ENCODE measurements around the gene NLRP2B.

NLRP2B gene

DNA sequence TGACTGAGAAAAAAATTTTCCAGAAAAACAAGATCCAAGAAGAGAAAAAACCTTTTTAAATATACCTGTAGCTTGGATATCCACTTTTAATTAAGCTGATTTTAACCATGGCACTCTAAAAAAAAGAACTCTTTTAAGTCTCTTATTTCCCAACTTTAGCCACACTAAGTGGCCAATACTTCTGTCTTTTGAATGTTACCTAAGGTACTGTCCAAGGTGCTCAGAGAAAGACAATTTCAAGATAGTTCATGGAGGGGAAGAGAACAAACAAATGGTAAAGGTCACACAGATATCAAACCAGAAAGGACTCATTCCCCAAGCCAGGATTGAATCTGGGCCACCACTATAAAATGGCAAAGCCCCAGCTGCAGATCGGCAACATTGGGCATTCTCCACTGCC, 10.1 kb downstream of the NLRP2B start:
- TF ChIP-seq, protein P1, sequence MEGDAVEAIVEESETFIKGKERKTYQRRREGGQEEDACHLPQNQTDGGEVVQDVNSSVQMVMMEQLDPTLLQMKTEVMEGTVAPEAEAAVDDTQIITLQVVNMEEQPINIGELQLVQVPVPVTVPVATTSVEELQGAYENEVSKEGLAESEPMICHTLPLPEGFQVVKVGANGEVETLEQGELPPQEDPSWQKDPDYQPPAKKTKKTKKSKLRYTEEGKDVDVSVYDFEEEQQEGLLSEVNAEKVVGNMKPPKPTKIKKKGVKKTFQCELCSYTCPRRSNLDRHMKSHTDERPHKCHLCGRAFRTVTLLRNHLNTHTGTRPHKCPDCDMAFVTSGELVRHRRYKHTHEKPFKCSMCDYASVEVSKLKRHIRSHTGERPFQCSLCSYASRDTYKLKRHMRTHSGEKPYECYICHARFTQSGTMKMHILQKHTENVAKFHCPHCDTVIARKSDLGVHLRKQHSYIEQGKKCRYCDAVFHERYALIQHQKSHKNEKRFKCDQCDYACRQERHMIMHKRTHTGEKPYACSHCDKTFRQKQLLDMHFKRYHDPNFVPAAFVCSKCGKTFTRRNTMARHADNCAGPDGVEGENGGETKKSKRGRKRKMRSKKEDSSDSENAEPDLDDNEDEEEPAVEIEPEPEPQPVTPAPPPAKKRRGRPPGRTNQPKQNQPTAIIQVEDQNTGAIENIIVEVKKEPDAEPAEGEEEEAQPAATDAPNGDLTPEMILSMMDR (IDR thresholded peaks at IDR 0.05; ENCODE audit: low read length, missing control alignments): no peak
- no peak for DNase-seq (ENCODE audit: low read depth)
- H3K4me3 ChIP-seq (replicated peaks; ENCODE audit: low read depth, low read length): no peak overlapping the region

DNA sequence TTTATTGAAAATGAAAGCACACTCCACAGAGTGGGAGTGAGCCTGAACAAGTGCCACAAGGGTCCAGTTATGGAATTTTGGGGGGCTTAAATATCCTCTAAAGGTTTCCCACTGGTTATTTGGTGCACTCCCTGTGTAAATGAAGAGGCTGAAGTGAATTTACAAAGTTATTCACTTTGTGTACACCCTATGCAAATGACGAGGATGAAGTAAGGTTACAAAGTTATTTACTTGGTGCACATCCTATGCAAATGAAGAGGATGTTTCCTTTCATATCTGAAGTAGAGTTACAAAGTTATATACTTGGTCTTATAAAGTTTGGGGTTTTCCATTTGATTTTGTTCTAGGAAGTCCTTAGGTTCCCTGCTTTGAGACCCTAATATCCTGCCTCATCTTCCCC, 13.1 kb downstream of the NLRP2B start:
- DNase-seq (ENCODE audit: low read depth): no peak
- H3K4me3 ChIP-seq (replicated peaks; ENCODE audit: low read depth, low read length): no peak overlapping the region
- TF ChIP-seq, protein P1 (IDR thresholded peaks at IDR 0.05; ENCODE audit: low read length, missing control alignments): no peak

DNA sequence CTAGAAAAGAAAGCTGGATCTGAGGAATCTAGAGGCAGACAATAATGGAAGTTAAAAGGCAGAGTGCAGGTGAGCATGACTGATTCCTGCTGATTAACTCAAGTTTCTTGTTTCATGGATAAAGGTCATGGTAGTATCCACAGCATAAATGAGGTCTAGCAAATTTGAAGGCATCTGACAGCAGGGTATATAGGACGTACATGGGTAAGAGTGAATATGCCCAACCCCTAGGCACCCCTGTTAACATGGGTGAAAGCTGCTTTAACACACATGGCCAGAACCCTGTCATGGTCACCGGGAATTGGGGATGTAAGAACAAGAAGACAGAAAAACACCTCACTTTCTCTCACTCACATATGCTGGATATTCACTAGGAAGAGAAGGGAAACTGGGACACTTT, 25.0 kb downstream of the NLRP2B start:
- H3K4me3 ChIP-seq (replicated peaks; ENCODE audit: low read depth, low read length): no peak overlapping the region
- TF ChIP-seq, protein P1 (IDR thresholded peaks at IDR 0.05; ENCODE audit: low read length, missing control alignments): no peak
- no peak for DNase-seq (ENCODE audit: low read depth)

DNA sequence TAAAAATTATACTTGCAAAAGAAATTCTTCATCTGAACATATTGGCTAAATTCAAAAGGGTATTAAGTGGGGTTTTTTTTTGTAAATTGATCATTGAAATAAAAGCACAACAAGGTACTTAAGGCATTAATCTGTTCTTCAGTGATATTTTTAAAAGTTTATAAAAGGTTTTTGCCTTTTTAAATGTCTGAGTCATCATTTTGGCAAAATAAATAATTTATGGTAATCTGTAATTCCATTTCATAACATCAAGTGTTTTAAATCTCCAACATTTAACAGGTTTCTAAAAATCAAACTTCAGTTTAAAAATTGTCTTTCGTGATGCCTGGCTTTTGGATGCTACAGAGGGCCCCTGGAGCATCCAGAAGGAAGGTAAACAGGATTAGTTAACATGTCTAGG, 27.4 kb downstream of the NLRP2B start:
- TF ChIP-seq, protein P1 (IDR thresholded peaks at IDR 0.05; ENCODE audit: low read length, missing control alignments): no peak
- no peak overlapping the region for H3K4me3 ChIP-seq (replicated peaks; ENCODE audit: low read depth, low read length)
- DNase-seq (ENCODE audit: low read depth): no peak

DNA sequence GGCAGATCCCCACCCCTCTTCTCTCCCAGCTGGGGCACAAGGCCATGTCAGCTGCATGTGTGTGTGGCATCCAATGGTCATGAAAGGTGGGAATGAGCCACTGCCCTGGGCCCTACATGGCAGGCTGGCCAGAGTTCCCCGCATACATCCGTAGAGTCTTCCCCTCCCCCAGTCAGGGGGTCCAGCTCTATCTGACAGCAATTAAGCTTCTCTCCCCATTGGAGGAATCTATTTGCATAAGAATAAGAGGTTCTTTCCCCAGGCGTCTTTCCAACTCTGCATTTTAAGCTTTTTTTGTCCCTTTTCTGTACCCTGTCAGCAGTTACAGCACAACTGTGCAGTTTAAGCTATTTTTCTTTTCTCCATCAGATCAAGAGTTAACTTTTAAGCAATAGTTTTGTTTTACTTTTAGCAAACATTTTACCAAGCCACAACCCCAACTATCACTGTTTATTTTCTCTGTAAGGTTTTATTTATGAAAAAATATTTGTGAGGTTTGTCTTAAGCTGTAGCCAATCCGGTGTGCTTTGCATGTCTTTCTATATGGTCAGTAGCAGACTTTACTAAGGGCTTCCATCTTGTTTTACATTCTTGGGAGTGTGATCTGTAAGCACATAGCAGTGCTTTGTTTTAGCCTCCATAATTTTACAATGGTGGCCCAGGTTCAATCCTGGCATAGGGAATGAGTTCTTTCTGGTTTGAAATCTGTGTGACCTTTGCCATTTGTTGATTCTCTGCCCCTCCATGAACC, 28.7 kb downstream of the NLRP2B start:
- no peak overlapping the region for H3K4me3 ChIP-seq (replicated peaks; ENCODE audit: low read depth, low read length)
- DNase-seq (ENCODE audit: low read depth): no peak
- TF ChIP-seq, protein P1 (IDR thresholded peaks at IDR 0.05; ENCODE audit: low read length, missing control alignments): no peak

DNA sequence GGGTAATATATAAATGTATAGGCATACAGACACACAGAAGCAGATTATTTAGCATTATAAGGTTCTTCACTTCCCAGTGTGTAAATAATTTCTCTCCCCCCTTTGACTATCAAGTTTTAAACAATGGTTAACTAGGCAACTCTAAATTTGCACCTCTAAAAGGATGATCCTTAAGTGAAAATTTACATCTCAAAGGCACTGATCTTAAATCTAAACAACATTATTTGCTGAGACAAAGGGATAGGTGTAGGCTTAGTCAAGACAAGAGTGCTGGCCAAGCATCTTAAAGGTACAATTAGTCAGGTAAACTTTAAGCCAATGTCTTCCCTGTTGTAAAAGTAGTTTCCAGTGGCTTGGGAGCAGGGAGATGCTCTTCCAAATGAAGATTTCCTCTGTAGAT, 33.0 kb downstream of the NLRP2B start:
- TF ChIP-seq, protein P1 (IDR thresholded peaks at IDR 0.05; ENCODE audit: low read length, missing control alignments): no peak
- no peak for DNase-seq (ENCODE audit: low read depth)
- no peak overlapping the region for H3K4me3 ChIP-seq (replicated peaks; ENCODE audit: low read depth, low read length)

DNA sequence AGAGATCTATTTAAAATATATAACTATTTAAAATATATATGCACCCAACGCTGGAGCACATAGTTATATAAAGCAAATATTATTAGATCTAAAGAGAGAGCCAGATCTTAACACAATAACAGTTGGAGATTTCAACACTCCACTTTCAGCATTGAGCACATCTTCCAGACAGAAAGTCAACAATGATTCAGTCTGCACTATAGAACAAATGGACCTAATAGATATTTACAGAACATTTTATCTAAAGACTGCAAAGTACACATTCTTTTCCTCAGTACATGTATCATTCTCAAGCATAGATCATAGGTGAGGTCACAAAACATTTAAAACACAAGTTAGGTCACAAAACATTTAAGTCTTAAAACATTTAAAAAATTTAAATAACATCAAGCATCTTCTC, 36.4 kb downstream of the NLRP2B start:
- TF ChIP-seq, protein P1 (IDR thresholded peaks at IDR 0.05; ENCODE audit: low read length, missing control alignments): no peak
- DNase-seq (ENCODE audit: low read depth): peak; percentile 13
- H3K4me3 ChIP-seq (replicated peaks; ENCODE audit: low read depth, low read length): no peak overlapping the region
